ENCODE data around the gene LRFN4.
A peak's percentile ranks its signal among the peaks of the same experiment; 100 is the strongest.

The LRFN4 gene

GRCh38 chr11:66840317-66841091, 16.4 kb upstream of the LRFN4 start:
- no peak for TF ChIP-seq CTCF (IDR thresholded peaks at IDR 0.05; ENCODE audit: low read depth, low read length)
- H3K4me3 ChIP-seq (ENCODE audit: low read depth, low read length), result no peak overlapping the region

- TF ChIP-seq CTCF (IDR thresholded peaks at IDR 0.05; ENCODE audit: low read depth, low read length), result no peak
- H3K4me3 ChIP-seq (ENCODE audit: low read depth, low read length), result peak overlapping the region; percentile 99
Measured at GRCh38 chr11:66841861-66842260, 15.0 kb upstream of the LRFN4 start.

GRCh38 chr11:66842501-66842895, 14.4 kb upstream of the LRFN4 start:
- TF ChIP-seq CTCF (IDR thresholded peaks at IDR 0.05; ENCODE audit: low read depth, low read length), result no peak
- H3K4me3 ChIP-seq (ENCODE audit: low read depth, low read length), result peak overlapping the region; percentile 99

DNA sequence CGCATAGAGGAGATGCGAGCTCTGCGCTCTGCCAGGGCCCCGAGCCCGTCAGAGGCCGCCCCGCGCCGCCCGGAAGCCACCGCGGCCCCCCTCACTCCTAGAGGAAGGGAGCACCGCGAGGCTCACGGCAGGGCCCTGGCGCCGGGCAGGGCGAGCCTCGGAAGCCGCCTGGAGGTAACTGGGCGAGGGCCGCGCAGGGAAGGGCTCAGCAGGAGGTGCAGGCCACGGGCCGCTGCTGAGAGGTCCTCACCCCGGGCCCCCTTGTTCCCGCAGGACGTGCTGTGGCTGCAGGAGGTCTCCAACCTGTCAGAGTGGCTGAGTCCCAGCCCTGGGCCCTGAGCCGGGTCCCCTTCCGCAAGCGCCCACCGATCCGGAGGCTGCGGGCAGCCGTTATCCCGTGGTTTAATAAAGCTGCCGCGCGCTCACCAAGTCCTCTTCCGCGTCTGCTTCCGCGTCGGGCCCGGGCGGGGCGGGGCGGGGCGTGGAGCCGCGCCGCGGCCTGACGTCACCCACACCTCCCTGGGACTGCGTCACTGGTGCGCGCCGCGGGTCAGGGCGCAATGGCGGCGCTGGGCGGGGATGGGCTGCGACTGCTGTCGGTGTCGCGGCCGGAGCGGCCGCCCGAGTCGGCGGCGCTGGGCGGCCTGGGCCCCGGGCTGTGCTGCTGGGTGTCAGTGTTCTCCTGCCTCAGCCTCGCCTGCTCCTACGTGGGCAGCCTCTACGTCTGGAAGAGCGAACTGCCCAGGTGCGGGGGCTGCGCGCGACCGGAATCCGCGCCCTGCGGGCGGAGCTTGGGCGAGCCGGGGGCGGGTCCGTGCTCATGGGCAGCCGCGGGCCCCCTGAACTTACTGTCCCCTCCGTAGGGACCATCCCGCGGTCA, 13.7 kb upstream of the LRFN4 start, which contains the start of gene RCE1:
TSS of gene RCE1 (plus strand) at position 546 of the 880 bp plus-strand sequence. CDS start at position 561, 15 bp downstream.
- peak within 1 kb of the TSS; percentile 99 for H3K4me3 ChIP-seq (ENCODE audit: low read depth, low read length)
- no peak for TF ChIP-seq CTCF (IDR thresholded peaks at IDR 0.05; ENCODE audit: low read depth, low read length)

GRCh38 chr11:66843776-66844495, 12.9 kb upstream of the LRFN4 start:
- TF ChIP-seq CTCF (IDR thresholded peaks at IDR 0.05; ENCODE audit: low read depth, low read length), result no peak
- peak overlapping the region; percentile 99 for H3K4me3 ChIP-seq (ENCODE audit: low read depth, low read length)

- TF ChIP-seq CTCF (IDR thresholded peaks at IDR 0.05; ENCODE audit: low read depth, low read length), result no peak
- H3K4me3 ChIP-seq (ENCODE audit: low read depth, low read length), result peak overlapping the region; percentile 99
Measured at GRCh38 chr11:66844496-66845142, 12.2 kb upstream of the LRFN4 start.

Measured in WI38 (cell line).